IMR-90 (cell line): ENCODE data around the gene UNC5B. TPM values are rescaled to one million over a fixed set of nuclear protein-coding genes. Genes with fewer than 3 reads are reported as not detected.

Experiments used
- ATAC-seq: fragments of 200-7000 bp; cut with Tn5 transposase; 2 replicates; pipeline ENCODE4 v1.9.1; 2020; ENCODE audit warnings: low read depth, mild to moderate bottlenecking, moderate library complexity
- BruUV-seq: library from RNA; stranded (reverse); fragments of 400-500 nt; replicated peaks from 2 replicates; lab custom pipeline; 2021; lab: Mats Ljungman, UMichigan
- CTCF ChIA-PET: fragments of 300-600 bp; formaldehyde crosslinking; extraction: SDS; loops from one replicate; lab custom pipeline; 2021; ENCODE audit warnings: antibody characterized with exemption; lab: Yijun Ruan, JAX
- POLR2A ChIA-PET: fragments of 300-600 bp; sonication (Branson Sonifier 250); formaldehyde crosslinking; loops from one replicate; lab custom pipeline; 2022; ENCODE audit warnings: antibody characterized with exemption; ENCODE audit not compliant: unreplicated experiment; lab: Charles Lee
- DNase-seq: peaks from one replicate; pipeline ENCODE4 v3.0.0; 2013
- H2AFZ ChIP-seq: replicated peaks from 2 replicates; pipeline ENCODE3; 2013; ENCODE audit warnings: low read length, mild to moderate bottlenecking; ENCODE audit not compliant: poor library complexity
- H2AK5ac ChIP-seq: 2 replicates; pipeline ENCODE4 v1.6.1; 2013; ENCODE audit warnings: low read depth, low read length, inconsistent platforms
- H2AK9ac ChIP-seq: replicated peaks from 2 replicates; pipeline ENCODE3; 2013; ENCODE audit warnings: mild to moderate bottlenecking, low read depth, low read length, moderate library complexity; ENCODE audit not compliant: poor library complexity
- H2BK120ac ChIP-seq: 2 replicates; pipeline ENCODE4 v1.6.1; 2013; ENCODE audit warnings: low read depth, low read length, inconsistent platforms
- H2BK15ac ChIP-seq: 3 replicates; pipeline ENCODE4 v1.6.1; 2013; ENCODE audit warnings: low read depth, low read length, inconsistent platforms
- H2BK20ac ChIP-seq: 2 replicates; pipeline ENCODE4 v1.6.1; 2013; ENCODE audit warnings: low read depth, mild to moderate bottlenecking, inconsistent platforms, low read length, moderate library complexity
- H2BK5ac ChIP-seq: 2 replicates; pipeline ENCODE4 v1.6.1; 2013; ENCODE audit warnings: mild to moderate bottlenecking, low read depth, low read length, inconsistent platforms; ENCODE audit not compliant: poor library complexity, severe bottlenecking
- H3K14ac ChIP-seq: replicated peaks from 2 replicates; pipeline ENCODE4 v1.6.1; 2013; ENCODE audit warnings: low read depth, low read length, inconsistent platforms
- H3K18ac ChIP-seq: 2 replicates; pipeline ENCODE4 v1.6.1; 2013; ENCODE audit warnings: low read depth, low read length, control low read depth
- H3K23ac ChIP-seq: 2 replicates; pipeline ENCODE4 v1.6.1; 2013; ENCODE audit warnings: low read depth, low read length, inconsistent platforms
- H3K27ac ChIP-seq: 2 replicates; pipeline ENCODE4 v1.5.1; 2013; ENCODE audit warnings: mild to moderate bottlenecking, control low read depth, low read length; ENCODE audit not compliant: insufficient read depth
- H3K27me3 ChIP-seq: 2 replicates; pipeline ENCODE4 v1.6.1; 2013; ENCODE audit warnings: low read length; ENCODE audit not compliant: control insufficient read depth, insufficient read depth
- H3K36me3 ChIP-seq: 2 replicates; pipeline ENCODE4 v1.6.1; 2013; ENCODE audit warnings: low read length, mixed read lengths; ENCODE audit not compliant: control insufficient read depth, insufficient read depth
- H3K4ac ChIP-seq: 2 replicates; pipeline ENCODE4 v1.6.1; 2013; ENCODE audit warnings: low read depth, low read length, inconsistent platforms
- H3K4me1 ChIP-seq: 2 replicates; pipeline ENCODE4 v1.6.1; 2013; ENCODE audit warnings: low read length, mixed read lengths; ENCODE audit not compliant: control insufficient read depth, insufficient read depth
- H3K4me2 ChIP-seq: 2 replicates; pipeline ENCODE4 v1.6.1; 2013; ENCODE audit warnings: low read depth, mild to moderate bottlenecking, control low read depth, low read length, moderate library complexity
- H3K4me3 ChIP-seq: 2 replicates; pipeline ENCODE4 v1.5.1; 2013; ENCODE audit warnings: low read depth, mild to moderate bottlenecking, control low read depth, low read length, moderate library complexity; ENCODE audit not compliant: insufficient read depth
- H3K56ac ChIP-seq: 2 replicates; pipeline ENCODE4 v1.6.1; 2013; ENCODE audit warnings: low read length, inconsistent platforms; ENCODE audit not compliant: insufficient read depth; ENCODE audit errors: extremely low read depth
- H3K79me1 ChIP-seq, 2 experiments: 2 replicates each; pipeline ENCODE4 v1.6.1; 2013; ENCODE audit warnings: low read length in 2 of 2, inconsistent platforms in 1 of 2, low read depth in 1 of 2
- H3K9ac ChIP-seq: 2 replicates; pipeline ENCODE4 v1.6.1; 2013; ENCODE audit warnings: low read depth, low read length, control low read depth
- H3K9me1 ChIP-seq: 2 replicates; pipeline ENCODE4 v1.6.1; 2013; ENCODE audit warnings: low read length, inconsistent platforms; ENCODE audit not compliant: insufficient read depth
- H3K9me3 ChIP-seq: 2 replicates; pipeline ENCODE4 v1.6.1; 2013; ENCODE audit warnings: low read length; ENCODE audit not compliant: control insufficient read depth, insufficient read depth
- H4K20me1 ChIP-seq: 2 replicates; pipeline ENCODE4 v1.6.1; 2013; ENCODE audit warnings: low read length, inconsistent platforms; ENCODE audit not compliant: insufficient read depth
- H4K5ac ChIP-seq: 2 replicates; pipeline ENCODE4 v1.6.1; 2013; ENCODE audit warnings: mild to moderate bottlenecking, low read depth, low read length, control low read depth
- H4K8ac ChIP-seq, 2 experiments: 2 replicates each; pipeline ENCODE4 v1.6.1; 2013; ENCODE audit warnings: low read depth in 2 of 2, low read length in 2 of 2, control low read depth in 1 of 2, inconsistent platforms in 1 of 2
- H4K91ac ChIP-seq: 2 replicates; pipeline ENCODE4 v1.6.1; 2013; ENCODE audit warnings: low read depth, low read length, inconsistent platforms; ENCODE audit not compliant: insufficient read depth
- BHLHE40 ChIP-seq: fragments of 150-350 bp; IDR thresholded peaks from 2 replicates; pipeline ENCODE4 v1.6.1; 2016; ENCODE audit warnings: mild to moderate bottlenecking, low read depth, low read length
- CEBPB ChIP-seq: IDR thresholded peaks from 2 replicates; pipeline ENCODE4 v1.6.1; 2012; ENCODE audit warnings: low read depth, low read length, improper control_type of control experiment
- CHD1 ChIP-seq: IDR thresholded peaks from 2 replicates; pipeline ENCODE4 v1.6.1; 2012; ENCODE audit warnings: low read depth, low read length, improper control_type of control experiment
- FOS ChIP-seq: fragments of 150-350 bp; IDR thresholded peaks from 2 replicates; pipeline ENCODE4 v1.6.1; 2016; ENCODE audit warnings: low read depth, low read length
- MAFK ChIP-seq: IDR thresholded peaks from 2 replicates; pipeline ENCODE4 v1.6.1; 2012; ENCODE audit warnings: low read depth, low read length, improper control_type of control experiment
- MAZ ChIP-seq: IDR thresholded peaks from 2 replicates; pipeline ENCODE4 v1.6.1; 2012; ENCODE audit warnings: low read depth, mild to moderate bottlenecking, low read length, improper control_type of control experiment, moderate library complexity, borderline replicate concordance
- MXI1 ChIP-seq: IDR thresholded peaks from 2 replicates; pipeline ENCODE4 v1.6.1; 2012; ENCODE audit warnings: low read depth, mild to moderate bottlenecking, low read length, moderate library complexity, borderline replicate concordance
- NFE2L2 ChIP-seq: fragments of 150-350 bp; IDR thresholded peaks from 2 replicates; pipeline ENCODE4 v1.6.1; 2016; ENCODE audit warnings: low read depth, mild to moderate bottlenecking, low read length
- POLR2A ChIP-seq: IDR thresholded peaks from 2 replicates; pipeline ENCODE4 v1.6.1; 2012; ENCODE audit warnings: mild to moderate bottlenecking, low read depth, low read length
- RAD21 ChIP-seq: IDR thresholded peaks from 2 replicates; pipeline ENCODE4 v1.6.1; 2012; ENCODE audit warnings: low read length, improper control_type of control experiment
- RCOR1 ChIP-seq: IDR thresholded peaks from 2 replicates; pipeline ENCODE4 v1.6.1; 2012; ENCODE audit warnings: mild to moderate bottlenecking, low read length, improper control_type of control experiment; ENCODE audit not compliant: insufficient replicate concordance
- RFX5 ChIP-seq: IDR thresholded peaks from 2 replicates; pipeline ENCODE4 v1.8.0; 2012; ENCODE audit warnings: low read depth, mild to moderate bottlenecking, low read length, moderate library complexity
- SMC3 ChIP-seq: fragments of 150-350 bp; IDR thresholded peaks from 2 replicates; pipeline ENCODE4 v1.6.1; 2016; ENCODE audit warnings: low read depth, mild to moderate bottlenecking, antibody characterized with exemption, low read length, moderate library complexity
- USF2 ChIP-seq: fragments of 150-350 bp; IDR thresholded peaks from 2 replicates; pipeline ENCODE4 v1.6.1; 2017; ENCODE audit warnings: mild to moderate bottlenecking, antibody characterized with exemption, low read length, low read depth
- WGBS, 2 experiments: methylation state at CpG; one replicate each; pipeline versions ENCODE4 v1.1.5 to v1.1.7; 2013; ENCODE audit warnings: missing lambda C conversion rate in 2 of 2; ENCODE audit not compliant: insufficient read length in 1 of 2; ENCODE audit errors: extremely low coverage in 2 of 2; 5-methylcytosine and 5-hydroxymethylcytosine counted together
- dilution Hi-C: fragments of 300-500 bp; cut with HindIII; formaldehyde crosslinking; loops from one replicate; pipeline ENCODE4 v1.14.3; 2018; ENCODE audit warnings: low sequenced_read_pairs; ENCODE audit not compliant: unreplicated experiment
- in situ Hi-C: fragments of 300-500 bp; cut with MboI; formaldehyde crosslinking; loops from 3 replicates; pipeline ENCODE4 v1.14.3; 2019; ENCODE audit warnings: low sequenced_read_pairs, inconsistent platforms, mixed read lengths
- intact Hi-C: fragments of 100-400 bp; cut with micrococcal nuclease; formaldehyde crosslinking; loops from 2 replicates; pipeline ENCODE4 v1.10.0; 2022
- polyA plus RNA-seq, 3 experiments: library from polyadenylated mRNA; depleted of rRNA; stranded (reverse); fragments of >200 nt; gene quantifications; 2 replicates each; pipeline ENCODE4 v1.2.3, GENCODE V29; 2012; ENCODE audit warnings: low replicate concordance in 1 of 3
- total RNA-seq: library from RNA; depleted of rRNA; stranded (reverse); fragments of >200 nt; gene quantifications from 2 replicates; pipeline ENCODE4 v1.2.3, GENCODE V29; 2012
- TF ChIP-seq, protein P1 (sequence below): fragments of 150-350 bp; IDR thresholded peaks from 2 replicates; pipeline ENCODE4 v1.6.1; 2016; ENCODE audit warnings: low read depth, mild to moderate bottlenecking, low read length, moderate library complexity, borderline replicate concordance
- TF ChIP-seq, protein P2 (sequence below): conservative IDR thresholded peaks from 2 replicates; pipeline ENCODE4 v1.5.1; 2012; ENCODE audit warnings: mild to moderate bottlenecking, low read depth, low read length, improper control_type of control experiment

UNC5B gene
- total and polyA plus RNA-seq, 2 of the 4 experiments (the other 2 are of a cell fraction): 1.6 to 4.2 TPM

DNA sequence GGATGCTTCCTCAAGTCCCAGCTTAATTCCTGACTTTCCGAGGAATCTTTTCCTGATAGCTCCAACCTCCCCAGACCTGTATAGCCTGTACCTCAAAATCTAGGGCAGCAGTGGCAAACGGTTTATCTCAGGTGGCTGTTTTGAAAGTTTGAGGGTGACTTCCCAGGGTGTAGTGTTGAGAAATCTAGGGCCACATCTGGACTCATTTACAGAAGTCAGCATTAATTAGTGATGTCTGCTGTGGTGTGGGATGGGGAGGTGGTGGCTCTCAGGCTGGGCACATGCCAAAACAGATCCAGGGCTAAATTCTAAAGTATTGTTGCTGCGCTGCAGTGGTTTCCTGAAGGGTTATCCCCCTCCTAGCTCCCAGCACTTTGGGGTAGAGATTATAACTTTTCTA lies 38.0 kb downstream of the UNC5B start:
- no CpG with 5 or more reads among the region's 3 CpGs for whole genome bisulfite sequencing, 2 experiments
- no peak overlapping the region for H3K4ac ChIP-seq
- H3K9me3 ChIP-seq: no peaks in the 10 kb centered on the region
- no peak overlapping the region for H2BK5ac ChIP-seq
- no peaks in the 10 kb centered on the region for H4K20me1 ChIP-seq
- intact Hi-C loops: no loop called here
- H3K27me3 ChIP-seq: no peaks in the 10 kb centered on the region
- H2BK15ac ChIP-seq: no peak overlapping the region
- no peak overlapping the region for H3K18ac ChIP-seq
- H2AFZ ChIP-seq: no peak overlapping the region
- H3K9ac ChIP-seq: no peak overlapping the region
- H3K56ac ChIP-seq: no peak overlapping the region
- no peak overlapping the region for H3K4me3 ChIP-seq
- TF ChIP-seq CHD1: no peak
- TF ChIP-seq, protein P1, sequence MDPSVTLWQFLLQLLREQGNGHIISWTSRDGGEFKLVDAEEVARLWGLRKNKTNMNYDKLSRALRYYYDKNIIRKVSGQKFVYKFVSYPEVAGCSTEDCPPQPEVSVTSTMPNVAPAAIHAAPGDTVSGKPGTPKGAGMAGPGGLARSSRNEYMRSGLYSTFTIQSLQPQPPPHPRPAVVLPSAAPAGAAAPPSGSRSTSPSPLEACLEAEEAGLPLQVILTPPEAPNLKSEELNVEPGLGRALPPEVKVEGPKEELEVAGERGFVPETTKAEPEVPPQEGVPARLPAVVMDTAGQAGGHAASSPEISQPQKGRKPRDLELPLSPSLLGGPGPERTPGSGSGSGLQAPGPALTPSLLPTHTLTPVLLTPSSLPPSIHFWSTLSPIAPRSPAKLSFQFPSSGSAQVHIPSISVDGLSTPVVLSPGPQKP: no peak
- no peak for TF ChIP-seq MXI1
- TF ChIP-seq CEBPB: no peak
- no peak for TF ChIP-seq NFE2L2
- no peak for TF ChIP-seq RFX5
- no peak for TF ChIP-seq BHLHE40
- no peak for TF ChIP-seq RCOR1
- TF ChIP-seq SMC3: no peak
- no peak for TF ChIP-seq FOS
- no peak for TF ChIP-seq MAZ
- TF ChIP-seq USF2: no peak
- no peak for TF ChIP-seq POLR2A
- TF ChIP-seq RAD21: no peak
- no peak for TF ChIP-seq MAFK
- TF ChIP-seq, protein P2, sequence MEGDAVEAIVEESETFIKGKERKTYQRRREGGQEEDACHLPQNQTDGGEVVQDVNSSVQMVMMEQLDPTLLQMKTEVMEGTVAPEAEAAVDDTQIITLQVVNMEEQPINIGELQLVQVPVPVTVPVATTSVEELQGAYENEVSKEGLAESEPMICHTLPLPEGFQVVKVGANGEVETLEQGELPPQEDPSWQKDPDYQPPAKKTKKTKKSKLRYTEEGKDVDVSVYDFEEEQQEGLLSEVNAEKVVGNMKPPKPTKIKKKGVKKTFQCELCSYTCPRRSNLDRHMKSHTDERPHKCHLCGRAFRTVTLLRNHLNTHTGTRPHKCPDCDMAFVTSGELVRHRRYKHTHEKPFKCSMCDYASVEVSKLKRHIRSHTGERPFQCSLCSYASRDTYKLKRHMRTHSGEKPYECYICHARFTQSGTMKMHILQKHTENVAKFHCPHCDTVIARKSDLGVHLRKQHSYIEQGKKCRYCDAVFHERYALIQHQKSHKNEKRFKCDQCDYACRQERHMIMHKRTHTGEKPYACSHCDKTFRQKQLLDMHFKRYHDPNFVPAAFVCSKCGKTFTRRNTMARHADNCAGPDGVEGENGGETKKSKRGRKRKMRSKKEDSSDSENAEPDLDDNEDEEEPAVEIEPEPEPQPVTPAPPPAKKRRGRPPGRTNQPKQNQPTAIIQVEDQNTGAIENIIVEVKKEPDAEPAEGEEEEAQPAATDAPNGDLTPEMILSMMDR: no peak
- no peak overlapping the region for H2AK9ac ChIP-seq
- peaks cover 7% of the 10 kb centered on the region; the same call in 1 of the 2 replicates for H3K9me1 ChIP-seq
- no peaks in the 10 kb centered on the region for H3K36me3 ChIP-seq
- H2BK20ac ChIP-seq: no peak overlapping the region
- H4K5ac ChIP-seq: no peak overlapping the region
- no peak overlapping the region for H2BK120ac ChIP-seq
- in situ Hi-C loops: no loop called here
- no TSS peak for BruUV-seq
- H3K23ac ChIP-seq: no peak overlapping the region
- CTCF ChIA-PET: no interaction called here
- no peak overlapping the region for H4K91ac ChIP-seq
- DNase-seq (no peak), ATAC-seq (no peak)
- no peak overlapping the region for H3K4me2 ChIP-seq
- peaks cover 14% of the 10 kb centered on the region for H3K4me1 ChIP-seq
- POLR2A ChIA-PET: no interaction called here
- dilution Hi-C loops: no loop called here
- H2AK5ac ChIP-seq: no peak overlapping the region
- H3K14ac ChIP-seq: no peak overlapping the region
- H4K8ac ChIP-seq: no peak overlapping the region
- H3K79me1 ChIP-seq: peaks cover 0 to 11% of the 10 kb centered on the region in 2 experiments; a peak in 3 of 4 replicates
- no peak overlapping the region for H3K27ac ChIP-seq
